22Rv1 (cell line): ENCODE data around the gene TSSC4.

Experiments used
- H3K27ac ChIP-seq: fragments of 450-650 bp; 2 replicates; pipeline ENCODE4 v1.5.1; 2017
- CTCF ChIP-seq: fragments of 450-650 bp; IDR thresholded peaks from 2 replicates; pipeline ENCODE4 v1.5.1; 2017; ENCODE audit warnings: mild to moderate bottlenecking
- ZFX ChIP-seq: fragments of 450-650 bp; IDR thresholded peaks from 2 replicates; pipeline ENCODE4 v1.6.1; 2017; ENCODE audit warnings: antibody characterized with exemption, borderline replicate concordance

The TSSC4 gene

DNA sequence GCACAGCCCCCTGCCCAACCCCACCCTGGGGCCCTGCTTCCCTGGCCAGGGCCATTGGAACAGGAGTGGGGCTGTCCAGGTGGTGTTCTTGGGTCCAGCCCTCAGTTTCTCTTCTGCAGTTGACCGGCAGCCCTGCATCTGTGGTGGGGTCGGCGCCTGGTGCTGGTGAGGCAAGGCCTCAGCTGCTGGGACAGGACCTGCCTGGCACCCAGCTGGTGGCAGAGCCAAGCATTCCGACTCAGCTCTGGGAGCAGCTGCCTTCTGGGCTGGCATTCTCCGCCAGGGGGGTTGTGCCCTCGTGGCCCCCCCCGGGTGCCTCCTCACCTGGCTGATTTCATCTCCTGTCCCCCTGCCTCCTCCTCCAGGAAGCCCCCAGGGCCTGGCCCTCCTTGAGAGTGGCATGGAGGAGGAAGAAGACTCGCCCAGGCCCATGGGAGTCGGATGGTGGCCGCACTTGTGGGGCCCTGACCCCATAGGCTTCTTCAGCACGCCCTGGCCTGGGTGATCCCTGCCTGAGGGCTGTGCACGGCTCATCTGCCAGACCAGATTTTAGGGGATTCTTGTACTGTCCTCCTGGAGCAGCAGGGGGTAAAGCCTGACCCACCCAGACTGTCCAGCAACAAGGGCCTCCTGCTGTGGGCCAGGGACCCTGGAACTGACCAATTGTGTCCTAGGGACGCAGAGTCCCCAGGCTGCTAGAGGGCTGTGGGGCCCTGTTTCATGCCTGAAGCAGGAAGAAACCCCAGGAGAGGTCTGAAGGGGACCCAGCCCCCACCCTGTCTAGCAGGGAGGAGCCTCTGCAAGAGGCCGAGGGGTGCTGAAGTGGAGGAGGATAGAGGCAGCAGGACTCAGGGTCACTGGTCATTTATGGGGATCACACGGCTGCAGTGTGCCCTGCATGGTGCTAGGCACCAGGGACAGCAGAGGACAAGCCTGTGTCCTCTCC is 11.8 kb upstream of the TSSC4 start:
- H3K27ac ChIP-seq, result no peak overlapping the region
- TF ChIP-seq ZFX (no peak), CTCF (no peak)

DNA sequence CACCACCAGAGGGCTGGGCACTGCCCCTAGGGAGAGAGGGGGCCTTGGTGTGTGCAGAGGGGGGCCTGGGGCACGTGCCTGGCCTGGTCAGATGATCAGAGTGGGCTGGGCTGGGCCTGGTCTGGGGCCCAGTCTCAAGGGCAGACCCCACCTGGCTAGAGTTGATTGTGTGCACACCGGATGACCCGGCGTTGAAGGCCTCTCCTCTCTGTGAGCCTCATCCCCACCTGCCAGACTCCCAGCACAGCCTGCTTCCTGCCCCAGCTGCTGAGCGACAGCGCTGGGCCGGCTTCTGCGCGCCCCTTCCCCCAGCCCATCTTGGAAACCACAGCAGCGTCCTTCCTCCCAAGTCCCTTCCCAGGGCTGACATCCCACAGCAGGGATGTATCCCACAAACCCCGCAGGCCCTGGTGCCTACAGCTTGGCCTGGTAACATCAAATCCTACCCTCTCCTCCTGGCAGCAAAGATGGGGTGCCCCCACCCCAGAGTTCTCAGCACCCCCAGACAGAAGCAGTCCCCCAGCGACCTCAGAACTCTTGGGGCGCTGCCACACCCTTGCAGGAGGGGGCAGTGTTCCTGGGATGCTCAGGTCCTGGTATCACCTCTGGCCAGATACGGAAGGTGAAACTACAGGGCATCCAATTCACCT is 11.0 kb upstream of the TSSC4 start:
- no peak overlapping the region for H3K27ac ChIP-seq
- TF ChIP-seq CTCF (no peak), ZFX (no peak)

GRCh38 chr11:2390091-2390724 is 10.3 kb upstream of the TSSC4 start:
- H3K27ac ChIP-seq, result no peak overlapping the region
- TF ChIP-seq ZFX, result no peak
- no peak for TF ChIP-seq CTCF

DNA sequence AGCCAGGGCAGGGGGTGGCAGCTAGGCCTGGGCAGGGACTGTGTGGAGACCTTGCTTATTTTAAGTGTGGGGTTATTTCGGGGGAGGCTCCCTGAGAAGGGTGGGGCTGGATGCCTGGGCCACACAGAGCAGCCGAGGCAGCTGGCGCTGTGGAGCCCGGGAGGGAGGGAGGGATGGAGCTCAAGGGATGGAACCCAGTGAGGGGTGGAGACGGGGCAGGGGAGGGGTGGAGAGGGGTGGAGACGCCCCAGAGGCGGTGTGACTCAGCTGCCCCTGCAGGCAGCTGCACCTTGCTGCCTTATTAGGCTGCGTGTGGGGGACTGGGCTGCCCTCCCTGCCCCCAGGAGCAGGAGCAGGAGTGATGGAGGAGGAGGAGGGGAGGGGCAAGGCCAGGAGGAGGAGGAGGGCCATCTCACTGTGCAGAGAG is 9.8 kb upstream of the TSSC4 start:
- TF ChIP-seq CTCF, result no peak
- H3K27ac ChIP-seq, result no peak overlapping the region

DNA sequence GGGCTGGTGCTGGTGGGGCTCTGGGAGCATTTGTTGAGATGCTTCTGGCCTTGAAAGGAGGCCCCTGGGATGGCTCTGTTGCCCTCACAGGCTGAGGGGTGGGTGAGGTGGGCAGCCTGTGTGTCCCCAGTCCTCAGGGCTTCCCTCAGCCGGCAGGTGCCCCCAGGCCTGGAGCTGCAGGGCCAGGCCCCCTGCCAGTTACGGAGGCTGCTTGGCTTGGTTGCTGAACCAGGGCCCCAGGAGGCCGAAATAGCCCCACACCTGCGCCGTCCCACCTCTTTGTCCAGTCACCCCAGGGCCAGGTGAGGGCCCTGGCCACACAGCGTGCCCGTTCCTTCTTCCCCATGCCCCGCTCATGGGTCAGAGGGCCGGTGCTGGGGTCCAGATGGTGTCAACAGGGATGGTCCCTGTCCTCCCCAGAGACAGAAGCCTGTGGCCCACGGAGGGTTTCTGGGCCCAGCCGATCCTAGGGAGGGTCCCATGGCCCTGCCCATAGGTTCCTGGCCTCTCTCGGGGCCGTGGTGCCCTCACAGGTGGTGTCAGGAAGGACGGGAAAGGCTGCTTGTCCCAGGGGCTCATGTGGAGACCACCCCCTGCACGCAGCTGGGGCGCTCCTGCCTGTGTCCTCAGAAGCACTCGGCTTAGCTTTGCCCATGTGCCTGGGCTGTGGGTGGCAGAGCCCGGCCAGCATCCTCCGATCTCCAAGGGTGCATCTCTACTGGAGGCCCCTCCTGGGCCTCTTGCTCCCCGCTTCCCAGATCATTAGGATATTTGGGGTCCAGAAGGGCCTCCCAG is 9.2 kb upstream of the TSSC4 start:
- TF ChIP-seq CTCF, result no peak
- TF ChIP-seq ZFX, result no peak
- no peak overlapping the region for H3K27ac ChIP-seq

DNA sequence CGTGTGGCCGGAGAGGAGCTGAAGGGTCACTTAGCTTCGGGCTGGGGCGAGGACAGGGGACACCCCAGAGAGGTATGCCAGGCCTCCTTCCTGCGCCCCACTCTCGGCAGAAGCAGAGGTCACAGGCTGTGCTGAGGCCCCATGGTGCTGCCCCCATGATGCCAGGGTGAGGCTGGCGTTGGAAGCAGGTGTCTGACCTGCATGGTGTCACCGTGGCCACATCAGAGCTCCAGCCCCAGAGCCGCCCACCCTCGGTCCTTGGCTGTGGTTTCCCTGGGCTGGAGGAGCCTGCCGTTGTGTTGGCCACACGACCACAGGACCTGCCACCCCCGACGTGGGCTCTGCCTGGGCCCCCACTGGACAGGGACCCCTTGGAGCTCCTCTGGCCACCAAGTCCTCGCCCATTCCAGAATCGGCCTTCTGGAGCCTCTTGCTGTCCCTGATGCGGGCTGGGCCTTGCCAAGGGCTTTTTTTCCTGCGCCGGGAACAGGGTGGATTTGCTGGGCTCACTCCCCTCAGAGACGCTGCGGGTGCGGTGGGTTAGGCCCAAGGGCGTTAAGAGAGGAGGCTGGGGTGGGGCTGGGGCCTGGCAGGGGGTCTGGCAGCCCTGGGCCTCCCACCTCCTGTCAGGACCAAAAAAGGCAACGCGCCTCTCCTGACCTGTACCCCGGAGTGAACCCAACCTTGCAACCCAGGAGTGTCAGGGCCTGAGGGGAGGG is 8.2 kb upstream of the TSSC4 start:
- no peak overlapping the region for H3K27ac ChIP-seq
- TF ChIP-seq CTCF (no peak), ZFX (no peak)
